Gastroesophageal sphincter (tissue), 4 donors: ENCODE measurements around the gene KCNK18. TPM values are rescaled to one million over a fixed set of nuclear protein-coding genes. Genes with fewer than 3 reads are reported as not detected.

ENCODE experiments used
- ATAC-seq: fragments of 150-250 bp; one replicate; pipeline ENCODE4 v1.9.1; 2016; ENCODE audit warnings: mild to moderate bottlenecking, moderate library complexity
- H3K27ac ChIP-seq, 4 donors: fragments of 200-600 bp; sonication (generic) in 3 of 4; 1 replicate in 3 of 4; 2 replicates in 1 of 4; pipeline ENCODE4 v1.5.1; 2016 to 2019
- H3K27me3 ChIP-seq: fragments of 200-600 bp; sonication (generic); one replicate; pipeline ENCODE4 v1.5.1; 2019
- H3K36me3 ChIP-seq, 2 donors: fragments of 200-600 bp; sonication (generic); one replicate each; pipeline ENCODE4 v1.5.1; 2019; ENCODE audit warnings: control low read depth in 1 of 2
- H3K4me1 ChIP-seq, 3 donors: fragments of 200-600 bp; sonication (generic); 1 replicate in 2 of 3; 2 replicates in 1 of 3; pipeline ENCODE4 v1.5.1; 2016 to 2019; ENCODE audit warnings: control low read depth in 2 of 3
- H3K4me3 ChIP-seq, 2 donors: fragments of 200-600 bp; sonication (generic); one replicate each; pipeline ENCODE4 v1.5.1; 2019; ENCODE audit warnings: mild to moderate bottlenecking in 1 of 2, moderate library complexity in 1 of 2
- H3K9me3 ChIP-seq, 3 donors: fragments of 200-600 bp; sonication (generic); one replicate each; pipeline ENCODE4 v1.5.1; 2017 to 2019; ENCODE audit warnings: control low read depth in 2 of 3
- EP300 ChIP-seq: sonication (generic); formaldehyde crosslinking; IDR thresholded peaks from one replicate; pipeline ENCODE4 v1.6.1; 2017; ENCODE audit warnings: antibody characterized with exemption, mild to moderate bottlenecking
- POLR2A ChIP-seq, 2 donors: fragments of 450-650 bp; IDR thresholded peaks; one replicate each; pipeline ENCODE4 v1.6.1; 2017; ENCODE audit warnings: antibody characterized with exemption in 2 of 2, mild to moderate bottlenecking in 2 of 2, moderate library complexity in 1 of 2
- POLR2AphosphoS5 ChIP-seq: sonication (generic); formaldehyde crosslinking; IDR thresholded peaks from one replicate; pipeline ENCODE4 v1.6.1; 2017; ENCODE audit warnings: antibody characterized with exemption
- WGBS, 2 donors: methylation state at CpG; one replicate each; pipeline ENCODE4 v1.1.5; 2018; ENCODE audit warnings: low coverage in 1 of 2; 5-methylcytosine and 5-hydroxymethylcytosine counted together
- small RNA-seq, 4 donors: library from RNA; depleted of rRNA; stranded (forward); fragments of <200 nt; gene quantifications; one replicate each; pipeline ENCODE3, GENCODE V24; 2016
- total RNA-seq, 4 donors: library from RNA; depleted of rRNA; stranded (reverse); fragments of >200 nt; gene quantifications; one replicate each; pipeline ENCODE4 v1.1.0, GENCODE V29; 2016
- TF ChIP-seq, protein P1 (sequence below), 4 experiments: fragments of 200-600 bp in 2 of 4; fragments of 450-650 bp in 2 of 4; sonication (generic) in 1 of 4; IDR thresholded peaks; one replicate each; pipeline ENCODE4 v1.5.1; 2017 to 2019; ENCODE audit warnings: antibody characterized with exemption in 4 of 4, mild to moderate bottlenecking in 2 of 4, moderate library complexity in 2 of 4

The KCNK18 gene
- total RNA-seq, 4 donors from 2014 or later, result not detected

- WGBS, 2 donors, result 41% methylated on average over 3 of the region's 3 CpGs; no CpG with 5 or more reads in 1 of the 2 donors
- Histone ChIP-seq H3K27me3 (peaks cover 56% of the 10 kb centered on the region), H3K4me1 (no peaks in the 10 kb centered on the region), H3K27ac (no peak overlapping the region), H3K4me3 (no peak overlapping the region), H3K36me3 (no peaks in the 10 kb centered on the region), H3K9me3 (no peaks in the 10 kb centered on the region)
- no peak for TF ChIP-seq EP300
- ATAC-seq, result no peak
Observed at GRCh38 chr10:117257721-117258120, 60.4 kb downstream of the KCNK18 start.

GRCh38 chr10:117259279-117259678 is 62.0 kb downstream of the KCNK18 start:
- no peak for ATAC-seq
- H3K36me3 ChIP-seq, result no peaks in the 10 kb centered on the region
- no peak for TF ChIP-seq EP300
- TF ChIP-seq, protein P1, sequence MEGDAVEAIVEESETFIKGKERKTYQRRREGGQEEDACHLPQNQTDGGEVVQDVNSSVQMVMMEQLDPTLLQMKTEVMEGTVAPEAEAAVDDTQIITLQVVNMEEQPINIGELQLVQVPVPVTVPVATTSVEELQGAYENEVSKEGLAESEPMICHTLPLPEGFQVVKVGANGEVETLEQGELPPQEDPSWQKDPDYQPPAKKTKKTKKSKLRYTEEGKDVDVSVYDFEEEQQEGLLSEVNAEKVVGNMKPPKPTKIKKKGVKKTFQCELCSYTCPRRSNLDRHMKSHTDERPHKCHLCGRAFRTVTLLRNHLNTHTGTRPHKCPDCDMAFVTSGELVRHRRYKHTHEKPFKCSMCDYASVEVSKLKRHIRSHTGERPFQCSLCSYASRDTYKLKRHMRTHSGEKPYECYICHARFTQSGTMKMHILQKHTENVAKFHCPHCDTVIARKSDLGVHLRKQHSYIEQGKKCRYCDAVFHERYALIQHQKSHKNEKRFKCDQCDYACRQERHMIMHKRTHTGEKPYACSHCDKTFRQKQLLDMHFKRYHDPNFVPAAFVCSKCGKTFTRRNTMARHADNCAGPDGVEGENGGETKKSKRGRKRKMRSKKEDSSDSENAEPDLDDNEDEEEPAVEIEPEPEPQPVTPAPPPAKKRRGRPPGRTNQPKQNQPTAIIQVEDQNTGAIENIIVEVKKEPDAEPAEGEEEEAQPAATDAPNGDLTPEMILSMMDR (IDR thresholded peaks at IDR 0.05), result no peak
- no peak for TF ChIP-seq POLR2A (IDR thresholded peaks at IDR 0.05)
- no peak for TF ChIP-seq POLR2AphosphoS5
- H3K27me3 ChIP-seq, result peaks cover 72% of the 10 kb centered on the region
- 53 to 58% methylated on average over 3 of the region's 3 CpGs for WGBS, 2 donors
- no peaks in the 10 kb centered on the region for H3K4me1 ChIP-seq
- H3K4me3 ChIP-seq, result no peak overlapping the region
- no peak overlapping the region for H3K27ac ChIP-seq
- no peaks in the 10 kb centered on the region for H3K9me3 ChIP-seq

Small RNAs within 50 kb of the gene (small RNA-seq; reads per million reads assigned to genes)
- 0 reads per million in 4 donors for gene MIR3663

Other genes starting within 250 kb of the KCNK18 start
- 1 to 10 TPM; 4.3 to 9.2 (median 6.3) TPM for gene SHTN1, start 192.3 kb upstream of the KCNK18 start, total RNA-seq
- not detected for gene VAX1, start 59.2 kb upstream of the KCNK18 start, total RNA-seq
- 1 to 10 TPM in 1 of 4 donors, under 1 TPM in 3; 0.82 to 1.9 (median 0.89) TPM for gene SLC18A2, start 43.6 kb downstream of the KCNK18 start, total RNA-seq
- gene PDZD8, start 178.0 kb downstream of the KCNK18 start, total RNA-seq, result 10 to 100 TPM; 32.8 to 49.2 (median 37.3) TPM